ENCODE measurements around the gene MYO5B.

DNA sequence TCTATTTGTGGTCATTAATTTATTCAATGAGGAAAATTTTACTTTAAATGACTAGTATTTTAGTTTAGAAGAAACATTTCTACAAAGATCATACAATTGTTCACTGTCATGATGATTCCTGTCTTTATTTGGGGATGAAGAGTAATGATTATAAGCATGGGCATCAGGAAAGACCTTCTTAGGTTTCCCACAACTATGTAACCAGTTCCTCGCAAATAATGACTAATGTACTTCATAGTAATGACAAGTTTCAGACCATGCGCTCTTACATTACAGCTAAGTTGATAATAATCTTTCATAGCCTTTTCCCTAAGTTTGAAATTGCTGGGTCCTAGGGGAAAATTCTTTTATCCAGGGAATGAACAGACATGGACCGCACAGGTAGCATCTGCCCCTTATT lies 90.5 kb downstream of the MYO5B start:
- TF ChIP-seq, protein P1, sequence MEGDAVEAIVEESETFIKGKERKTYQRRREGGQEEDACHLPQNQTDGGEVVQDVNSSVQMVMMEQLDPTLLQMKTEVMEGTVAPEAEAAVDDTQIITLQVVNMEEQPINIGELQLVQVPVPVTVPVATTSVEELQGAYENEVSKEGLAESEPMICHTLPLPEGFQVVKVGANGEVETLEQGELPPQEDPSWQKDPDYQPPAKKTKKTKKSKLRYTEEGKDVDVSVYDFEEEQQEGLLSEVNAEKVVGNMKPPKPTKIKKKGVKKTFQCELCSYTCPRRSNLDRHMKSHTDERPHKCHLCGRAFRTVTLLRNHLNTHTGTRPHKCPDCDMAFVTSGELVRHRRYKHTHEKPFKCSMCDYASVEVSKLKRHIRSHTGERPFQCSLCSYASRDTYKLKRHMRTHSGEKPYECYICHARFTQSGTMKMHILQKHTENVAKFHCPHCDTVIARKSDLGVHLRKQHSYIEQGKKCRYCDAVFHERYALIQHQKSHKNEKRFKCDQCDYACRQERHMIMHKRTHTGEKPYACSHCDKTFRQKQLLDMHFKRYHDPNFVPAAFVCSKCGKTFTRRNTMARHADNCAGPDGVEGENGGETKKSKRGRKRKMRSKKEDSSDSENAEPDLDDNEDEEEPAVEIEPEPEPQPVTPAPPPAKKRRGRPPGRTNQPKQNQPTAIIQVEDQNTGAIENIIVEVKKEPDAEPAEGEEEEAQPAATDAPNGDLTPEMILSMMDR (conservative IDR thresholded peaks at IDR 0.05) = no peak
- TF ChIP-seq ZFX (IDR thresholded peaks at IDR 0.05) = no peak
